Posterior cingulate gyrus (tissue), 11 donors: ENCODE measurements around the gene RPN1.
"Not testable (repeated sequence)": the region's sequence is repeated elsewhere in the genome, so short reads cannot be mapped to it uniquely, and the experiment has no call there.

Source experiments
- DNase-seq, 10 donors: peaks; one replicate each; pipeline versions ENCODE4 v3.0.0 to v3.0.0-alpha.2; 2020 to 2021; ENCODE audit warnings: mixed read lengths in 3 of 10
- intact Hi-C: fragments of 100-400 bp; cut with DNase I; formaldehyde crosslinking; loops from one replicate; pipeline ENCODE4 v1.15.1; 2023

Gene RPN1

GRCh38 chr3:128653993-128654805, 3.6 kb upstream of the RPN1 start:
- DNase-seq, intact Hi-C loops: not testable (repeated sequence)

GRCh38 chr3:128653383-128653992, 2.9 kb upstream of the RPN1 start:
- intact Hi-C loops, DNase-seq: not testable (repeated sequence)

- no peak for DNase-seq
- intact Hi-C loops: no loop called here
These were observed 1.5 kb downstream of the RPN1 start for GRCh38 chr3:128648940-128649663.

DNA sequence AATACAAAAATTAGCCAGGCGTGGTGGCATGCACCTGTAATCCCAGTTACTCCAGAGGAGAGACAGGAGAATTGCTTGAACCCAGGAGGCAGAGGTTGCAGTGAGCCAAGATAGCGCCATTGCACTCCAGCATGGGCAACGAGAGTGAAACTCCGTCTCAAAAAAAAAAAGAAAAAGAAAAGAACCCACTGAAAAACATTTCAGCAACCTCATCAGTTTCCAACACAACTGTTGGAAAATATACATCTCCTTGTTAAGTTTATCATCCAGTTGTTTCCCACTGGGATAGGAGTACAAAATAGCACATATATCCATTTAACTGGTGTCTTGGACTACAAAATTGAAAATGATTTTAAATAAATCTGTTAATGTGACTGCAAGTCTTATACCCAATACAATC, 2.2 kb downstream of the RPN1 start:
- no peak for DNase-seq
- intact Hi-C loops: no loop called here

GRCh38 chr3:128647307-128647706, 3.3 kb downstream of the RPN1 start:
- intact Hi-C loops: no loop called here
- DNase-seq: no peak

- intact Hi-C loops: no loop called here
- DNase-seq: no peak
These were observed 16.5 kb downstream of the RPN1 start for GRCh38 chr3:128634075-128634611.

DNA sequence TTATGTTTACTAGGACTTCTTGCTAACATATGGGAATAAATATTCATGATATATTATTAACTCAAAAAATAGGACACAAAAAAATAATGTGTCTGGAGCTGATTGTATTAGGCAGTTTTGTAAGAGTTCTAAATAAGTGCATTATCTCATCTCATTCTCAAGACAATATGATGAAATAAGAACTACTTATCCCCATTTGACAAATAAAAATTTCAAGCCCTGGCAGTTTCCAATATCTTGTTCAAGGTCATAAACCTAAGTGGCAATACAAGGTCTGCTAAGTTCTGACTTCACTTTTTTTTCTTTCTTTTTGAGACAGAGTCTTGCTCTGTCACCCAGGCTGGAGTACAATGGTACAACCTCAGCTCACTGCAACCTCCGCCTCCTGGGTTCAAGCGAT, 18.3 kb downstream of the RPN1 start:
- no peak for DNase-seq
- intact Hi-C loops: no loop called here

GRCh38 chr3:128629936-128630335, 20.7 kb downstream of the RPN1 start:
- intact Hi-C loops: no loop called here
- DNase-seq: no peak

DNA sequence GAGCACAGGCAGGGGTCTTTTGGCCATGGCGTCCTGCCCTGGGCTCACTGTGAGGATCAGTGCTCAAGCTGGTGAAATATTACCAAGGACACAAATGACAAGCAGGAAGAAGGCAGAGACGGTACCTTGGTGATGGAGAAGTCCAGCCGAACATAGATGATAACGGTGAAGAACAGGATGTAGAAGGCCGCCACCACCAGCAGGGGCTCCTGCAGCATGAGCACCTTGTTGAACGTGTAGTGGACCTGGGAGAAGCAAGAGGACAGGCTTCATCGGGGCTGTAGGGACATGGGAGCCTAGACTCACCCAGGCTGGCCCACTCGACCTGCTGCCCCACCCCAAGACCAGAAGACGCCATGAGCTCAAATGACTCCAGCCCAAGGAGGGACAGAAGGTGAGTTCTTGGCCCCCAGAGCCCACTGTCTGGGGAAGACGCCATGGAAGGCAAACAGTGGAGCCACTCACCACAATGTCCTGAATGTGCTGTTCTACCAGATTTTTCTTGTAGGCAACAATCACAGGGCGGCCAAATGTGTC, 25.1 kb downstream of the RPN1 start:
- DNase-seq: no peak
- intact Hi-C loops: no loop called here

GRCh38 chr3:128624526-128625138, 26.0 kb downstream of the RPN1 start:
- intact Hi-C loops: no loop called here
- DNase-seq: peak in 1 of 10 donors; percentile 15

DNA sequence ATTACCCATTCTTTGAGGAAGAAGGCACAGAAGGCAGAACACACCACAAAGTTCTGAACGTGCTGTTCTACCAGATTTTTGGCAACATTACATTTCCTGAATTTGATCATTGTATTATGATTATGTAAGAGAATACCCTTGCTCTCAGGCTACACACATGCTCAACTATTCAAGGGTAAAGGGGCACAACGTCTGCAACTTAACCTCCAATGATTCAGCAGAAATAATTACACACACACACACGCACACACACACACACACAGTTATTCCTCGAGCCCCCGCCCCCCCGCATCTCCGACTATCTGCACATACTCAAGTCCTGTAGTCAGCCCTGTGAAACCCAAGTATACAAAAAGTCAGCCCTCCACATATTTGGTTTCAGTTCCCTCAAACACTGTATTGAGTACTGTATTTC, 26.8 kb downstream of the RPN1 start:
- intact Hi-C loops: no loop called here
- DNase-seq: no peak

- intact Hi-C loops: no loop called here
- no peak for DNase-seq
These were observed 28.7 kb downstream of the RPN1 start for GRCh38 chr3:128621931-128622330.

DNA sequence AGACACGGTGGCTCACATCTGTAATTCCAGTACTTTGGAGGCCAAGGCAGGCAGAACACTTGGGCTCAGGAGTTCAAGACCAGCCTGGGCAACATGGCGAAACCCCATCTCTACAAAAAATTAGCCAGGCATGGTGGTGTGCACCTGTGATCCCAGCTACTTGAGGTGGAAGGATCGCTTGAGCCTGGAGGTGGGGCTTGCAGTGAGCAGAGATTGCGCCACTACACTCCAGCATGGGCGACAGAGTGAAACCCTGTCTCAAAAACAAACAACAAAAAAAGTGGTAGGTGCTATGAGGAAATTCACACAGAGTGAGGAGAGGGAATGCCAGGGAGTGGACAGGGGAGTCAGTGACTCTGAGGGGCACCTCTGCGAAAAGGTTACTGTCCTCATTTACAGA, 29.4 kb downstream of the RPN1 start:
- intact Hi-C loops: no loop called here

DNA sequence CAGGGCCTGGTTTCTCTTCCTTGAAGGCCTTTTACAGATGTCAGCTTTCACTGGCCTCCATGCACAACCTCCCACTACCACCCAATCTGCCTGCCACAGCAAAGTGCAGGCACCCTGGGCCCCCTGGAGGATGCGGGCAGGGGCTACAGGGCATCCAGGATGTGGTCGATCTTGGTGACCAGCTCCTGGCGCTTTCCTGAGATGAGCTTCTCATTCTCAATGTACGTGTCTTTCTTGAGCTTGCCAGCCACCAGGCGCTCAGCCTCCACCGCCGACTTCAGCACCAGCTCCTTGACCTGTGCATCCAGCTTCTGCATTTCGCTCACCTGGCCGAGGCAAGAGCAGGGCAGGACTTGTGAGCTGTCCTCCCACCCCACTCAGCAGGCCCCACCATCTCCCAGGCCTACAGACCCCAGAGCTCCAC, 30.3 kb downstream of the RPN1 start:
- intact Hi-C loops: no loop called here
- peak in 2 of 10 donors; percentile 55 to 67 for DNase-seq

More for the DNA sequence above, 29.4 kb downstream of the RPN1 start:
- DNase-seq: no peak

DNA sequence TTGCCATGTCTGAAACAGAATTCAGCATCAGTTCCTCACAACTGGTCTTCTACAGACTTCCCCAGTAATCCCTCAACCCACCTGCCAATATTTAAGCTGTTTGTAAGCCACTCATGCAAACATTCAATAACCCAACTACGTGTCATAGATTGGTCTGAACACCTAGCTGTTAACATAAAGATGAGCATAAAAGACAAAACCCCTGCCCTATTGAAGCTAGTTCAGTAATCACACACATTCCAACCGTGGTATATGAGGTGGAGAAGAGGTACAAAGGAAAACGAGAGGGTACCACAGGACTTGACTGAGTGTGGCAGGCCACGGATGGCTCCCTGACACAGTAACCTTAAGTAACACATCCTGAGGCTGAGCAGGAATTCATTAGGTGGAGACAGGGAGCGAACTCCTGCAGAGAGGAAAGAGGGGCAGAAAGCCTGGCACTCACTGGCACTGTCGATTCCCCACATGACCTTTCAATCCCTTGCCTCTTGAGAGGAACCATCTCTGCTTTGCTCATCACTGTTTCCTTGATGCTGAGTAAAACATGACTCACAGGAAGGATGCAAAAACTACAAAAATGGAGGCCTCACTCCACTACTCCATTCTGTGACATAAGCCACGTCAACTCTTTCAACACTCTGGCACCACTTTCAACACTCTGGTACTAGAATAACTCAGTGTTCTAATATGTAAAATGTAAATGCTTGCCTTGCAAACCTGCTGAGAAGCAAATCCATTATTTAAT, 31.3 kb downstream of the RPN1 start:
- intact Hi-C loops: loop anchor here (5.0 to 10.0 kb wide), 2 partner anchors 63 to 255 kb away; partner anchors contain the start of gene ACAD9
- peak in 1 of 10 donors; percentile 18 for DNase-seq

- intact Hi-C loops: loop anchor here (5.0 to 10.0 kb wide), 2 partner anchors 64 to 256 kb away; partner anchors contain the start of gene ACAD9
- DNase-seq: no peak
These were observed 32.3 kb downstream of the RPN1 start for GRCh38 chr3:128618398-128618726.

GRCh38 chr3:128617557-128618397, 32.8 kb downstream of the RPN1 start:
- intact Hi-C loops: loop anchor here (1.0 to 10.0 kb wide), 4 partner anchors 33 to 257 kb away; partner anchors contain the start of genes ACAD9, RAB7A and RPN1
- DNase-seq: peak; percentile 94 to 99 (median 98)

DNA sequence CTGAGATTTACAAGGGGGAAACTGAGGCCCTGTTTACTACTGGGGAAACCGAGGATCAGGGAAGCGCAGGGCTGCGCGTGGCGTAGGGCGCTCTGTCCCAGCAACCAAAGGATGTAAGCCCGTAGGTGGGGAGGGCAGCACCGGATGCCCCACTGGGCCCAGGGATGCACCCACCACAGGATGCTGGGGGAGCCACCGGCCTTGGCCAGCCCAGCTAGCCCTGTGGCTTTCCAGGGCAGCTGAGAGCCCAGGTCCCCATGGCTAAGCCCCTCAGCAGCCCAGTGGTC, 33.4 kb downstream of the RPN1 start:
- no peak for DNase-seq
- intact Hi-C loops: loop anchor here (1.0 to 10.0 kb wide), 4 partner anchors 33 to 258 kb away; partner anchors contain the start of genes ACAD9, RAB7A and RPN1
